BE2C (cell line): ENCODE measurements around the gene CHSY1.
A peak's percentile ranks its signal among the peaks of the same experiment; 100 is the strongest.

Source experiments
- DNase-seq: peaks from one replicate; pipeline ENCODE4 v3.0.0-alpha.2; 2020
- H3K27me3 ChIP-seq: fragments of 250-450 bp; sonication (Bioruptor Pico); 2 replicates; pipeline ENCODE4 v1.5.1; 2020; ENCODE audit warnings: mild to moderate bottlenecking
- H3K36me3 ChIP-seq: fragments of 250-450 bp; sonication (Bioruptor Pico); 2 replicates; pipeline ENCODE4 v1.5.1; 2020; ENCODE audit warnings: mild to moderate bottlenecking
- H3K4me1 ChIP-seq: fragments of 250-450 bp; sonication (Bioruptor Pico); 2 replicates; pipeline ENCODE4 v1.5.1; 2020
- H3K4me3 ChIP-seq: 2 replicates; pipeline ENCODE4 v1.5.1; 2011; ENCODE audit warnings: low read depth, low read length
- H3K9me3 ChIP-seq: fragments of 250-450 bp; sonication (Bioruptor Pico); 2 replicates; pipeline ENCODE4 v1.5.1; 2020
- TF ChIP-seq, protein P1 (sequence below): IDR thresholded peaks from 2 replicates; pipeline ENCODE4 v1.5.1; 2012; ENCODE audit warnings: mild to moderate bottlenecking, low read depth, low read length

The CHSY1 gene

DNA sequence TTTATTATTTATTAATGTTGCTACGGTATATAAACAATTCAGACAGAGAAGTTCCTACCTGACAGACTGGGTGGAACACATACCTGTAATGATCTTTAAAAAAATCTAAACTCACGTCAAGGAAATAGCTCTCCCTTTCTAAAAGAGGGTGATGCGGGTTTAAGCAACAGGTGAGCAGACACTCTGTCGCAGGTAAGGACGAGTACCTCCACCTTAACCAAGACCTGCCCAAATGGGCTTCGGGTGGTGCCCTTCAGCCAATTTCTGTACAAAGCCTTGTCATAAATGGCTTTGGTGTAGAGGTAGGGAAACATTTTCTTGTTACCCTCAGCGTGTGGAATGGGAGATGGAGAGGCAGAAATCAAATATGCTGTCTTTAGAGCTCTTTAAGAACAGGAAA, 67.0 kb downstream of the CHSY1 start:
- no peak for DNase-seq
- Histone ChIP-seq H3K9me3 (no peaks in the 10 kb centered on the region), H3K4me3 (no peak overlapping the region), H3K36me3 (peaks cover 23% of the 10 kb centered on the region), H3K4me1 (peaks cover 18% of the 10 kb centered on the region), H3K27me3 (no peaks in the 10 kb centered on the region)
- TF ChIP-seq, protein P1, sequence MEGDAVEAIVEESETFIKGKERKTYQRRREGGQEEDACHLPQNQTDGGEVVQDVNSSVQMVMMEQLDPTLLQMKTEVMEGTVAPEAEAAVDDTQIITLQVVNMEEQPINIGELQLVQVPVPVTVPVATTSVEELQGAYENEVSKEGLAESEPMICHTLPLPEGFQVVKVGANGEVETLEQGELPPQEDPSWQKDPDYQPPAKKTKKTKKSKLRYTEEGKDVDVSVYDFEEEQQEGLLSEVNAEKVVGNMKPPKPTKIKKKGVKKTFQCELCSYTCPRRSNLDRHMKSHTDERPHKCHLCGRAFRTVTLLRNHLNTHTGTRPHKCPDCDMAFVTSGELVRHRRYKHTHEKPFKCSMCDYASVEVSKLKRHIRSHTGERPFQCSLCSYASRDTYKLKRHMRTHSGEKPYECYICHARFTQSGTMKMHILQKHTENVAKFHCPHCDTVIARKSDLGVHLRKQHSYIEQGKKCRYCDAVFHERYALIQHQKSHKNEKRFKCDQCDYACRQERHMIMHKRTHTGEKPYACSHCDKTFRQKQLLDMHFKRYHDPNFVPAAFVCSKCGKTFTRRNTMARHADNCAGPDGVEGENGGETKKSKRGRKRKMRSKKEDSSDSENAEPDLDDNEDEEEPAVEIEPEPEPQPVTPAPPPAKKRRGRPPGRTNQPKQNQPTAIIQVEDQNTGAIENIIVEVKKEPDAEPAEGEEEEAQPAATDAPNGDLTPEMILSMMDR = no peak

DNA sequence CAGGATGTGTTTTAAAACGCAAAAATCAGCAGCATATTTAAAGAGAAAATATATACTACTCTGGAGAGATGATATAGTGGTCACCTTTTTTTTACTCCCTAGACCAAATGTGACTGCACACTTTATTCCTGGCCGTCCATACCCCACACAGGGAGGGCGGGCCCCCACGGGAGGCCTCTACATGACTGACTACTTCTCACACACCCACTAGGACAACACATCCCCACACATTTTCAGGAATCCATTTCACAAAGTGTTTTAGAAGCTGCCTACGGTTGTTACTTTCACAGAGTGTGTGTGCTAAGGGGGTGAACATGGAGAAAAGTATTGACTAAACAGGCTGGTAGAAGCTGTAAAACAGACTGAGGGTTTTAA, 67.9 kb downstream of the CHSY1 start:
- DNase-seq = no peak
- no peaks in the 10 kb centered on the region for H3K27me3 ChIP-seq
- no peaks in the 10 kb centered on the region for H3K9me3 ChIP-seq
- peaks cover 15% of the 10 kb centered on the region for H3K4me1 ChIP-seq
- peaks cover 30% of the 10 kb centered on the region for H3K36me3 ChIP-seq
- TF ChIP-seq, protein P1 = no peak
- H3K4me3 ChIP-seq = no peak overlapping the region

DNA sequence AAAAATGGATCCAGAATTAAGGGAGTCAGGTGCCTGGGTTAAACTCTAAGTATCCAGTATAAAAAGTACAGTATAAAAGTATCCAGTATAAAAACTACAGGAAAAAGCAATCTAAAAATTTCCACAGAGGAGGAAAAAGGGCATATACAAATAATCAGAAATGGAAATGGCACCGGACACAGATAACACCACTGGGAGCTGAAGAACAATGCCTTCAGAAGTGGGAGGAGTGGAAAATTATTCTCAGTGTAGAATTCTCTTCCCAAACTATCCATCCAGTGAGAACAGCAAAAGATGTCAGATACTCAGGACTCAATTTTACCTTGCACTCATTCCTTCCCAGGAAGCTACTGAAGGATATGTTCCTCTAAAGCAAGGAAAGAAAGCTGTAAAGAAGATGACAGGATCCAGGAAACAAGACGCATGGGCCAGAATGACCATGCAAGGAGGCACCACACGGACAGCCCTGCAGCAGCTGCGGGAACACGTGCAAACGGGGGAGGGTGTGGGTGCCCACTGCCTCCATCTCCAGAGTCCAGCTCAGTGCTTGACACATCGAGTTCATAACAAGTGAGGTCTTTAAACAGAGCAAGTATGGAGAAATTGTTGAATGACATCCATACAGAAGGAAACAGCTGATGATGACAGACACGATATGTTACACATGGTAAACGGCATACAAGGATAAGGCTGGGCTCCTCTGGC, 68.5 kb downstream of the CHSY1 start:
- H3K4me1 ChIP-seq = peaks cover 14% of the 10 kb centered on the region
- peaks cover 36% of the 10 kb centered on the region for H3K36me3 ChIP-seq
- DNase-seq = no peak
- no peak overlapping the region for H3K4me3 ChIP-seq
- H3K27me3 ChIP-seq = no peaks in the 10 kb centered on the region
- no peaks in the 10 kb centered on the region for H3K9me3 ChIP-seq
- TF ChIP-seq, protein P1 = no peak

DNA sequence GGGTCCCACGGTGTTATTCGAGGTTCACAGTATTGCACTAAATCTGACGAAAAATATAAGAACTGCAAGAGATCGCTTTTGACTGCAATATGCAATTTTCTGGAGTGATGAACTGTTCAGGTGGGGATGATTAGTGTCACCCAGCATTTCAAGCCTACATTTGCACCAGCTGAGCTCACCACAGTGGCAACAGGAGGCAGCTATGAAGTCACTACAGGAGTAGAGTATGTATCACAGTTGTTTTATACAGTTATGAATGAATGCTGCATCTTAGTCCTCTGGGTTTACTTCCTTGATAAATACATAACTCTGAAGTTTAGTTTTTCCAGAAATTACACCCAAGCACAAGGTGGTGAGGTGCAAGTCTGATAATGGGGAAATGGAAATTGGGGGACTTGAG, 69.6 kb downstream of the CHSY1 start:
- Histone ChIP-seq H3K4me1 (peaks cover 9% of the 10 kb centered on the region; the same call in 1 of the 2 replicates), H3K27me3 (no peaks in the 10 kb centered on the region), H3K36me3 (peaks cover 47% of the 10 kb centered on the region), H3K9me3 (no peaks in the 10 kb centered on the region), H3K4me3 (no peak overlapping the region)
- TF ChIP-seq, protein P1 = no peak
- no peak for DNase-seq

DNA sequence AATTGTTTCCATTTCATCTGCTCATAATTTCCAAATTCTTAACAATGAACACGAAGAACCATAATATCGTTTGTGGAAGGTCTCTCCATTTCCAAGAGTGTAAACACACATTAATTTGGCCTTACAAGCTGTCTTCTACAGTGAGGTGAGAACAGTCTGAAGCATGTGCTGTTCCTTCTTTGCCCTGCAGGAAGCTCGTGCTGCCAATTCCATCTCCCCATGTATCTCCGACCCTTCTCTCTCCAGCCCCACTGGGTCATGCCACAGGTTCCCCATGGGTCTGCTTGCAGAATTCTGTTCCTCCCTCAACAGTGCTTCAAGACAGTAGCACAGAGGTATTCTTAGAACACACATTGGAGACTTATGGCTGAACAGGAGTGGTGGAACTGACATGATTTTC, 70.5 kb downstream of the CHSY1 start:
- TF ChIP-seq, protein P1 = peak; percentile 15; the same call in 1 of the 2 replicates
- H3K27me3 ChIP-seq = no peaks in the 10 kb centered on the region
- H3K36me3 ChIP-seq = peaks cover 48% of the 10 kb centered on the region
- H3K4me1 ChIP-seq = peaks cover 9% of the 10 kb centered on the region; the same call in 1 of the 2 replicates
- no peak for DNase-seq
- no peak overlapping the region for H3K4me3 ChIP-seq
- H3K9me3 ChIP-seq = no peaks in the 10 kb centered on the region

DNA sequence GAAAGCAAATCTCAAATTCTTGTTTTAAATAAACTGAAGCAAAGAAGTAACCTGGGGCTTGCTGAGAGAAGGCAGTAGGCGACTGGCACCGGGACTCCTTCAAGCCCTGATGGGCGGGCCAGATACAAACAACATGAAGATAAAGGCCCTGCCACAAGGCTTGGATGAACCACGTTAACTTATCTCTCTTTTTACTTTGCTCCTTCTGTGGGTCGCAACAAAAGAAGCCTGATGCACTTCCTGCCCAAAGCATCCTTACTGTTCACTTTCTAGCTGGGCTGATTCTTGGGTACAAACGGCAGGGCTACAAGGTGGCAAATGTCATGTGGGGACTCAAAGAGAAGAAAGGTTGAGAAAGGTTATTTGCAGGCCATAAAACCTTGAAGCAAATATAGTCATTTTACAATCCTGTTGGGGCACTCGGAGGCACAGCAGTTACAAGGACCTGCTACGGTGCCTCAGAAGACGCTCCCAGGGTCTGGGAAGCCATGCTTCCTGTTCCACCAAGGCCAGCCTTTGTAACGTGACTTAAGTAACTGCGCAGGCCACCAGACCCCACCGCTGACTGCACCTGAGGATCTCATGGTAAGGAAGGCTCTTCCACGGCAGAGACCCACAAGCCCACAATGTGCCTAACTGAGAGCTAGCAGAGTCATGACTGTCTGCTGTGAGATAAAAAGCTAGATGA, 71.1 kb downstream of the CHSY1 start:
- H3K4me3 ChIP-seq = no peak overlapping the region
- no peaks in the 10 kb centered on the region for H3K27me3 ChIP-seq
- peaks cover 46% of the 10 kb centered on the region for H3K36me3 ChIP-seq

More for the DNA sequence above, 71.1 kb downstream of the CHSY1 start:
- Histone ChIP-seq H3K4me1 (peaks cover 9% of the 10 kb centered on the region; the same call in 1 of the 2 replicates), H3K9me3 (no peaks in the 10 kb centered on the region)
- no peak for DNase-seq
- TF ChIP-seq, protein P1 = no peak
